DOHH2 (cell line): ENCODE measurements around the gene RNF26.
A peak's percentile ranks its signal among the peaks of the same experiment; 100 is the strongest.

Experiments used
- H3F3A ChIP-seq: fragments of 200-600 bp; sonication (generic), shearing (Covaris generic); 2 replicates; pipeline ENCODE4 v1.6.0; 2016; ENCODE audit warnings: antibody characterized with exemption, mild to moderate bottlenecking; ENCODE audit not compliant: control insufficient read depth, insufficient read depth
- H3K27ac ChIP-seq: fragments of 200-600 bp; sonication (generic); 2 replicates; pipeline ENCODE4 v1.5.1; 2014; ENCODE audit warnings: low read depth, mild to moderate bottlenecking, low read length, moderate library complexity
- H3K27me3 ChIP-seq: fragments of 200-600 bp; sonication (generic); 2 replicates; pipeline ENCODE4 v1.6.1; 2014; ENCODE audit warnings: mild to moderate bottlenecking, low read length, mixed read lengths; ENCODE audit not compliant: control insufficient read depth
- H3K36me3 ChIP-seq: fragments of 200-600 bp; sonication (generic); 2 replicates; pipeline ENCODE4 v1.6.1; 2014; ENCODE audit warnings: mild to moderate bottlenecking, low read length, moderate library complexity, mixed read lengths; ENCODE audit not compliant: control insufficient read depth
- H3K4me1 ChIP-seq: fragments of 200-600 bp; sonication (generic); 2 replicates; pipeline ENCODE4 v1.6.1; 2014; ENCODE audit warnings: mild to moderate bottlenecking, low read length, mixed read lengths; ENCODE audit not compliant: control insufficient read depth
- H3K4me2 ChIP-seq: fragments of 200-600 bp; sonication (generic); 2 replicates; pipeline ENCODE4 v1.6.0; 2014; ENCODE audit warnings: mild to moderate bottlenecking, low read length, moderate library complexity
- H3K4me3 ChIP-seq: fragments of 200-600 bp; sonication (generic); 2 replicates; pipeline ENCODE4 v1.5.1; 2014; ENCODE audit warnings: mild to moderate bottlenecking, low read length, mixed read lengths
- H3K79me2 ChIP-seq: fragments of 200-600 bp; sonication (generic); 2 replicates; pipeline ENCODE4 v1.6.1; 2014; ENCODE audit warnings: mild to moderate bottlenecking, low read length, mixed read lengths; ENCODE audit not compliant: control insufficient read depth
- H3K9me2 ChIP-seq: fragments of 200-600 bp; sonication (generic); replicated peaks from 2 replicates; pipeline ENCODE4 v1.6.1; 2014; ENCODE audit warnings: mild to moderate bottlenecking, low read length, mixed read lengths; ENCODE audit not compliant: control insufficient read depth
- H3K9me3 ChIP-seq: fragments of 200-600 bp; sonication (generic); 2 replicates; pipeline ENCODE4 v1.6.1; 2014; ENCODE audit warnings: antibody characterized with exemption, low read length, mixed read lengths; ENCODE audit not compliant: control insufficient read depth, insufficient read depth
- H4K20me1 ChIP-seq: fragments of 200-600 bp; sonication (generic); 2 replicates; pipeline ENCODE4 v1.6.0; 2014; ENCODE audit warnings: low read depth, mild to moderate bottlenecking, antibody characterized with exemption, low read length, moderate library complexity; ENCODE audit not compliant: control insufficient read depth, insufficient read depth
- CTCF ChIP-seq: fragments of 200-600 bp; sonication (generic); IDR thresholded peaks from one replicate; pipeline ENCODE4 v1.5.1; 2014; ENCODE audit warnings: antibody characterized with exemption, mild to moderate bottlenecking, low read depth, low read length; ENCODE audit not compliant: poor library complexity, severe bottlenecking
- EZH2phosphoT487 ChIP-seq: fragments of 200-600 bp; sonication (generic); IDR thresholded peaks from 2 replicates; pipeline ENCODE4 v1.6.1; 2017; ENCODE audit warnings: borderline replicate concordance, mild to moderate bottlenecking, antibody characterized with exemption, low read length, moderate library complexity, mixed read lengths

The RNF26 gene

GRCh38 chr11:119290894-119291497, 43.3 kb upstream of the RNF26 start:
- no peak overlapping the region for H3K27ac ChIP-seq
- no peaks in the 10 kb centered on the region for H3K79me2 ChIP-seq
- H3K4me1 ChIP-seq, result no peaks in the 10 kb centered on the region
- H3K36me3 ChIP-seq, result peaks cover 49% of the 10 kb centered on the region
- no peaks in the 10 kb centered on the region for H3K27me3 ChIP-seq
- H3K4me2 ChIP-seq, result no peak overlapping the region
- H3K4me3 ChIP-seq, result no peak overlapping the region
- H3K9me3 ChIP-seq, result no peaks in the 10 kb centered on the region
- no peaks in the 10 kb centered on the region for H3K9me2 ChIP-seq
- no peak for TF ChIP-seq EZH2phosphoT487
- no peak for TF ChIP-seq CTCF
- H4K20me1 ChIP-seq, result no peaks in the 10 kb centered on the region
- no peaks in the 10 kb centered on the region for H3F3A ChIP-seq

GRCh38 chr11:119293461-119293860, 40.9 kb upstream of the RNF26 start:
- no peak overlapping the region for H3K4me3 ChIP-seq
- H3K9me2 ChIP-seq, result no peaks in the 10 kb centered on the region
- no peak overlapping the region for H3K4me2 ChIP-seq
- TF ChIP-seq CTCF (no peak), EZH2phosphoT487 (no peak)
- H3K27me3 ChIP-seq, result no peaks in the 10 kb centered on the region
- no peaks in the 10 kb centered on the region for H3K4me1 ChIP-seq
- no peaks in the 10 kb centered on the region for H3K79me2 ChIP-seq
- H3K27ac ChIP-seq, result no peak overlapping the region
- no peaks in the 10 kb centered on the region for H3K9me3 ChIP-seq
- no peaks in the 10 kb centered on the region for H4K20me1 ChIP-seq
- H3F3A ChIP-seq, result no peaks in the 10 kb centered on the region
- H3K36me3 ChIP-seq, result peaks cover 42% of the 10 kb centered on the region

GRCh38 chr11:119295178-119295577, 39.1 kb upstream of the RNF26 start:
- H3F3A ChIP-seq, result 0 out of 2 replicates have a peak, but pooled peaks cover 3% of the 10 kb centered on the region
- H3K4me1 ChIP-seq, result no peaks in the 10 kb centered on the region
- no peak overlapping the region for H3K4me3 ChIP-seq
- TF ChIP-seq EZH2phosphoT487, result no peak
- TF ChIP-seq CTCF, result peak; percentile 17
- no peak overlapping the region for H3K4me2 ChIP-seq
- H3K79me2 ChIP-seq, result no peaks in the 10 kb centered on the region
- no peaks in the 10 kb centered on the region for H4K20me1 ChIP-seq
- no peaks in the 10 kb centered on the region for H3K9me3 ChIP-seq
- H3K27ac ChIP-seq, result no peak overlapping the region
- H3K36me3 ChIP-seq, result peaks cover 45% of the 10 kb centered on the region
- H3K27me3 ChIP-seq, result no peaks in the 10 kb centered on the region
- no peaks in the 10 kb centered on the region for H3K9me2 ChIP-seq
